ENCODE results near the gene CDR2L. TPM values are rescaled to one million over a fixed set of nuclear protein-coding genes. Genes with fewer than 3 reads are reported as not detected.
A peak's percentile ranks its signal among the peaks of the same experiment; 100 is the strongest.

CDR2L gene
- total RNA-seq, 1 experiment from 2014 or later: 31.0 TPM

DNA sequence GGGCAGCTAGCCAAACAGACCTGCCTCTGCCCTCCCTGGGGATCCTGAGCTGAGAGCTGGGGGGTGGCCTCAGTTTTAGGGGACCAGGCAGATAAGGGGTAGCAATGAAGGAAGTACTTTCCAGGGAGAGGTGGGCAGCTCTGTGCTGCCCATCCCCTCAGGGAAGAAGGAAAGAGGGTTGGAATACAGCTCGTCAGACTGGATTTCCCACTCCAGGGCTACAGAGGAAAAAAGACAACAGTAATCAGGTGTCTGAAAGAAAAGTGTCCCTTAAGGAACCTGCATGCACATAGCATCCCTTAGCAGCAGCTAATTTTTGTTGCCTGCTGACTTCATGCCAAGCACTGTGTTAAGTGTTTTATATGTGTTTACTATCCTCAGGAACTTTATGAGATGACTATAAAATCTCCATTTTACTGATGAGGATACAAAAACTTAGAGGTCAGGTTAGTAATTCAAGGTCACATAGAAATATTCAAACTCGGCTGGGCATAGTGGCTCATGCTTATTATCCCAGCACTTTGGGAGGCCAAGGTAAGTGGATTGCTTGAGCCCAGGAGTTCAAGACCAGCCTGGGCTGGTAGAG is 21.8 kb downstream of the CDR2L start:
- TF ChIP-seq, protein P1, sequence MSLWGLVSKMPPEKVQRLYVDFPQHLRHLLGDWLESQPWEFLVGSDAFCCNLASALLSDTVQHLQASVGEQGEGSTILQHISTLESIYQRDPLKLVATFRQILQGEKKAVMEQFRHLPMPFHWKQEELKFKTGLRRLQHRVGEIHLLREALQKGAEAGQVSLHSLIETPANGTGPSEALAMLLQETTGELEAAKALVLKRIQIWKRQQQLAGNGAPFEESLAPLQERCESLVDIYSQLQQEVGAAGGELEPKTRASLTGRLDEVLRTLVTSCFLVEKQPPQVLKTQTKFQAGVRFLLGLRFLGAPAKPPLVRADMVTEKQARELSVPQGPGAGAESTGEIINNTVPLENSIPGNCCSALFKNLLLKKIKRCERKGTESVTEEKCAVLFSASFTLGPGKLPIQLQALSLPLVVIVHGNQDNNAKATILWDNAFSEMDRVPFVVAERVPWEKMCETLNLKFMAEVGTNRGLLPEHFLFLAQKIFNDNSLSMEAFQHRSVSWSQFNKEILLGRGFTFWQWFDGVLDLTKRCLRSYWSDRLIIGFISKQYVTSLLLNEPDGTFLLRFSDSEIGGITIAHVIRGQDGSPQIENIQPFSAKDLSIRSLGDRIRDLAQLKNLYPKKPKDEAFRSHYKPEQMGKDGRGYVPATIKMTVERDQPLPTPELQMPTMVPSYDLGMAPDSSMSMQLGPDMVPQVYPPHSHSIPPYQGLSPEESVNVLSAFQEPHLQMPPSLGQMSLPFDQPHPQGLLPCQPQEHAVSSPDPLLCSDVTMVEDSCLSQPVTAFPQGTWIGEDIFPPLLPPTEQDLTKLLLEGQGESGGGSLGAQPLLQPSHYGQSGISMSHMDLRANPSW (CRISPR knock-in tag; conservative IDR thresholded peaks at IDR 0.05; ENCODE audit: low read depth): no peak
- TF ChIP-seq NFYB (CRISPR knock-in tag; conservative IDR thresholded peaks at IDR 0.05; ENCODE audit: low read depth): no peak
- no peak for TF ChIP-seq ZNF396 (CRISPR knock-in tag; IDR thresholded peaks at IDR 0.05; ENCODE audit: borderline replicate concordance)
- TF ChIP-seq, protein P2, sequence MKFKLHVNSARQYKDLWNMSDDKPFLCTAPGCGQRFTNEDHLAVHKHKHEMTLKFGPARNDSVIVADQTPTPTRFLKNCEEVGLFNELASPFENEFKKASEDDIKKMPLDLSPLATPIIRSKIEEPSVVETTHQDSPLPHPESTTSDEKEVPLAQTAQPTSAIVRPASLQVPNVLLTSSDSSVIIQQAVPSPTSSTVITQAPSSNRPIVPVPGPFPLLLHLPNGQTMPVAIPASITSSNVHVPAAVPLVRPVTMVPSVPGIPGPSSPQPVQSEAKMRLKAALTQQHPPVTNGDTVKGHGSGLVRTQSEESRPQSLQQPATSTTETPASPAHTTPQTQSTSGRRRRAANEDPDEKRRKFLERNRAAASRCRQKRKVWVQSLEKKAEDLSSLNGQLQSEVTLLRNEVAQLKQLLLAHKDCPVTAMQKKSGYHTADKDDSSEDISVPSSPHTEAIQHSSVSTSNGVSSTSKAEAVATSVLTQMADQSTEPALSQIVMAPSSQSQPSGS (CRISPR knock-in tag; IDR thresholded peaks at IDR 0.05; ENCODE audit: borderline replicate concordance, low read depth): no peak
- TF ChIP-seq RORB (CRISPR knock-in tag; IDR thresholded peaks at IDR 0.05): no peak
- TF ChIP-seq TP53 (CRISPR knock-in tag; IDR thresholded peaks at IDR 0.05): no peak
- no peak for TF ChIP-seq FOXJ3 (CRISPR knock-in tag; IDR thresholded peaks at IDR 0.05; ENCODE audit: borderline replicate concordance)
- no peak for TF ChIP-seq ZNF317 (CRISPR knock-in tag; IDR thresholded peaks at IDR 0.05; ENCODE audit: borderline replicate concordance, low read depth)
- TF ChIP-seq JUN (CRISPR knock-in tag; IDR thresholded peaks at IDR 0.05): no peak
- no peak for TF ChIP-seq ZNF232 (CRISPR knock-in tag; IDR thresholded peaks at IDR 0.05)
- no peak for TF ChIP-seq OVOL2 (CRISPR knock-in tag; IDR thresholded peaks at IDR 0.05; ENCODE audit: borderline replicate concordance)
- no peak for TF ChIP-seq HMGA2 (CRISPR knock-in tag; IDR thresholded peaks at IDR 0.05)
- no peak for TF ChIP-seq NFE2L1 (CRISPR knock-in tag; IDR thresholded peaks at IDR 0.05)
- no peak for TF ChIP-seq ZNF138 (CRISPR knock-in tag; conservative IDR thresholded peaks at IDR 0.05)
- H3K36me3 Mint-ChIP-seq: peaks cover 3% of the 10 kb centered on the region; the same call in 1 of the 2 replicates
- CTCF ChIA-PET: interaction anchor here (0.5 to 7.0 kb wide), 7 partner anchors 14 to 246 kb away, joined by 3 to 139 read pairs (median 3); no protein-coding TSS in a partner anchor
- no peaks in the 10 kb centered on the region for H3K27me3 Mint-ChIP-seq (ENCODE audit: low read depth)
- no peaks in the 10 kb centered on the region for H3K9me3 Mint-ChIP-seq
- ATAC-seq (no peak), DNase-seq (ENCODE audit: low spot score) (no peak)
- peaks cover 26% of the 10 kb centered on the region for H3K4me1 Mint-ChIP-seq
- POLR2A ChIA-PET: interaction anchor here (0.7 to 1.0 kb wide), 3 partner anchors 21 to 50 kb away, joined by 3 to 5 read pairs (median 4); no protein-coding TSS in a partner anchor
- H3K27ac Mint-ChIP-seq: peak overlapping the region; percentile 52; the same call in 1 of the 2 replicates
- no peak overlapping the region for H3K4me3 Mint-ChIP-seq

DNA sequence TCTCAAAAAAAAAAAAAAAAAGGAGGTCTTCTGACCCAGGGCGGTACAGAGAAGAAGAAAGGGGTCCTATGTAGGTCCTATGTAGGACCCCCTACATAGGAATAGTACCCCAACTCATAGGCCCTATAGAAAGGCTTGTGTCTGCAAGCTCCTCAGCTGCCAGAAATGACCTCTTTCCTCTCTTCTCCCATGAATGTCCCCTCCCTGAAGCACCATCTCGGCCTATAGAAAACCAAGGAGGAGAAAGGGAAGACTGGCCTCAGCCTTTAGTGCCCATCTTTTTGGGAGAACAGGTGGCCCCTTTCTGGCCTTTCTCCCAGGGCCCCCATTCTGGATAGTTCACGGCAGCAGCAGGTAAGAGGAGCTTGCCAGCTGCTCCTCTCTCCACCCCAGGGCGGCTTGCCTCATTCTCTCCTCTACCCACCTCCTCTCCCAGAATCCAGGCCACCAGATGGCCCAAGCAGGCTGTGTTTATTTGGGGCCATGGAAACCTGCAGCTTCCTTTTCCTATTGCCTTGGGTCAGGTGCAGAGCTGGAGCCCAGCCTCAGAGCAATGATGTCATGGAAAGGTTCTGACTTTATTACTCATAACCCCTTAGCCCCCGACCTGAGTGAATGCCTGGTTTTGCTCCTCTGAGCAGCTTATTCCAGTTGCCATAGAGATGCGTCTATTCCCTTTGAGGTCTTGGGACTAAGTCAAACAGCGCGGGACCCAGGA is 23.4 kb downstream of the CDR2L start:
- DNase-seq (ENCODE audit: low spot score) (peak; percentile 34), ATAC-seq (no peak)
- Mint-ChIP-seq H3K4me1 (peaks cover 26% of the 10 kb centered on the region), H3K27ac (peak overlapping the region; percentile 99), H3K27me3 (ENCODE audit: low read depth) (no peaks in the 10 kb centered on the region), H3K4me3 (peak overlapping the region; percentile 73), H3K36me3 (no peaks in the 10 kb centered on the region; the same call in 1 of the 2 replicates), H3K9me3 (no peaks in the 10 kb centered on the region)
- ChIA-PET POLR2A (interaction anchor here (0.6 to 3.5 kb wide), 7 partner anchors 23 to 146 kb away, joined by 3 to 30 read pairs (median 3); partner anchors contain the start of genes CDR2L and FDXR), CTCF (interaction anchor here (0.6 to 7.0 kb wide), 16 partner anchors 8 to 260 kb away, joined by 3 to 139 read pairs (median 11); partner anchors contain the start of genes CDR2L, HID1, MIF4GD and OTOP2)
- no peak for TF ChIP-seq MXD4 (CRISPR knock-in tag; IDR thresholded peaks at IDR 0.05; ENCODE audit: borderline replicate concordance)
- TF ChIP-seq, protein P3, sequence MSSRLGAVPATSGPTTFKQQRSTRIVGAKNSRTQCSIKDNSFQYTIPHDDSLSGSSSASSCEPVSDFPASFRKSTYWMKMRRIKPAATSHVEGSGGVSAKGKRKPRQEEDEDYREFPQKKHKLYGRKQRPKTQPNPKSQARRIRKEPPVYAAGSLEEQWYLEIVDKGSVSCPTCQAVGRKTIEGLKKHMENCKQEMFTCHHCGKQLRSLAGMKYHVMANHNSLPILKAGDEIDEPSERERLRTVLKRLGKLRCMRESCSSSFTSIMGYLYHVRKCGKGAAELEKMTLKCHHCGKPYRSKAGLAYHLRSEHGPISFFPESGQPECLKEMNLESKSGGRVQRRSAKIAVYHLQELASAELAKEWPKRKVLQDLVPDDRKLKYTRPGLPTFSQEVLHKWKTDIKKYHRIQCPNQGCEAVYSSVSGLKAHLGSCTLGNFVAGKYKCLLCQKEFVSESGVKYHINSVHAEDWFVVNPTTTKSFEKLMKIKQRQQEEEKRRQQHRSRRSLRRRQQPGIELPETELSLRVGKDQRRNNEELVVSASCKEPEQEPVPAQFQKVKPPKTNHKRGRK (CRISPR knock-in tag; IDR thresholded peaks at IDR 0.05; ENCODE audit: borderline replicate concordance): no peak
- no peak for TF ChIP-seq ZNF121 (CRISPR knock-in tag; IDR thresholded peaks at IDR 0.05)
- TF ChIP-seq, protein P4, sequence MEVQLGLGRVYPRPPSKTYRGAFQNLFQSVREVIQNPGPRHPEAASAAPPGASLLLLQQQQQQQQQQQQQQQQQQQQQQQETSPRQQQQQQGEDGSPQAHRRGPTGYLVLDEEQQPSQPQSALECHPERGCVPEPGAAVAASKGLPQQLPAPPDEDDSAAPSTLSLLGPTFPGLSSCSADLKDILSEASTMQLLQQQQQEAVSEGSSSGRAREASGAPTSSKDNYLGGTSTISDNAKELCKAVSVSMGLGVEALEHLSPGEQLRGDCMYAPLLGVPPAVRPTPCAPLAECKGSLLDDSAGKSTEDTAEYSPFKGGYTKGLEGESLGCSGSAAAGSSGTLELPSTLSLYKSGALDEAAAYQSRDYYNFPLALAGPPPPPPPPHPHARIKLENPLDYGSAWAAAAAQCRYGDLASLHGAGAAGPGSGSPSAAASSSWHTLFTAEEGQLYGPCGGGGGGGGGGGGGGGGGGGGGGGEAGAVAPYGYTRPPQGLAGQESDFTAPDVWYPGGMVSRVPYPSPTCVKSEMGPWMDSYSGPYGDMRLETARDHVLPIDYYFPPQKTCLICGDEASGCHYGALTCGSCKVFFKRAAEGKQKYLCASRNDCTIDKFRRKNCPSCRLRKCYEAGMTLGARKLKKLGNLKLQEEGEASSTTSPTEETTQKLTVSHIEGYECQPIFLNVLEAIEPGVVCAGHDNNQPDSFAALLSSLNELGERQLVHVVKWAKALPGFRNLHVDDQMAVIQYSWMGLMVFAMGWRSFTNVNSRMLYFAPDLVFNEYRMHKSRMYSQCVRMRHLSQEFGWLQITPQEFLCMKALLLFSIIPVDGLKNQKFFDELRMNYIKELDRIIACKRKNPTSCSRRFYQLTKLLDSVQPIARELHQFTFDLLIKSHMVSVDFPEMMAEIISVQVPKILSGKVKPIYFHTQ (CRISPR knock-in tag; IDR thresholded peaks at IDR 0.05): no peak
- TF ChIP-seq FOXJ3 (CRISPR knock-in tag; IDR thresholded peaks at IDR 0.05; ENCODE audit: borderline replicate concordance): no peak
- TF ChIP-seq, protein P5, sequence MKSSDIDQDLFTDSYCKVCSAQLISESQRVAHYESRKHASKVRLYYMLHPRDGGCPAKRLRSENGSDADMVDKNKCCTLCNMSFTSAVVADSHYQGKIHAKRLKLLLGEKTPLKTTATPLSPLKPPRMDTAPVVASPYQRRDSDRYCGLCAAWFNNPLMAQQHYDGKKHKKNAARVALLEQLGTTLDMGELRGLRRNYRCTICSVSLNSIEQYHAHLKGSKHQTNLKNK (CRISPR knock-in tag; IDR thresholded peaks at IDR 0.05): no peak
- TF ChIP-seq, protein P6, sequence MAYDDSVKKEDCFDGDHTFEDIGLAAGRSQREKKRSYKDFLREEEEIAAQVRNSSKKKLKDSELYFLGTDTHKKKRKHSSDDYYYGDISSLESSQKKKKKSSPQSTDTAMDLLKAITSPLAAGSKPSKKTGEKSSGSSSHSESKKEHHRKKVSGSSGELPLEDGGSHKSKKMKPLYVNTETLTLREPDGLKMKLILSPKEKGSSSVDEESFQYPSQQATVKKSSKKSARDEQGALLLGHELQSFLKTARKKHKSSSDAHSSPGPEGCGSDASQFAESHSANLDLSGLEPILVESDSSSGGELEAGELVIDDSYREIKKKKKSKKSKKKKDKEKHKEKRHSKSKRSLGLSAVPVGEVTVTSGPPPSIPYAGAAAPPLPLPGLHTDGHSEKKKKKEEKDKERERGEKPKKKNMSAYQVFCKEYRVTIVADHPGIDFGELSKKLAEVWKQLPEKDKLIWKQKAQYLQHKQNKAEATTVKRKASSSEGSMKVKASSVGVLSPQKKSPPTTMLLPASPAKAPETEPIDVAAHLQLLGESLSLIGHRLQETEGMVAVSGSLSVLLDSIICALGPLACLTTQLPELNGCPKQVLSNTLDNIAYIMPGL (CRISPR knock-in tag; IDR thresholded peaks at IDR 0.05): no peak
- TF ChIP-seq ZNF671 (CRISPR knock-in tag; IDR thresholded peaks at IDR 0.05): no peak
- no peak for TF ChIP-seq NR1H2 (CRISPR knock-in tag; IDR thresholded peaks at IDR 0.05)
- TF ChIP-seq JAZF1 (CRISPR knock-in tag; IDR thresholded peaks at IDR 0.05): no peak
- no peak for TF ChIP-seq TEAD4 (CRISPR knock-in tag; IDR thresholded peaks at IDR 0.05)

Measured in WTC11 (cell line).